H9 (cell line): ENCODE results near the gene PRSS22. TPM values are rescaled to one million over a fixed set of nuclear protein-coding genes. Genes with fewer than 3 reads are reported as not detected.

Source experiments
- DNase-seq: peaks from one replicate; pipeline ENCODE4 v3.0.0-alpha.2; 2017
- H2AFZ ChIP-seq: one replicate; pipeline ENCODE4 v1.6.1; 2013; ENCODE audit warnings: mild to moderate bottlenecking, low read length, control low read depth, moderate library complexity
- H2AK5ac ChIP-seq: 2 replicates; pipeline ENCODE4 v1.6.1; 2013; ENCODE audit warnings: low read length, control low read depth, mixed read lengths; ENCODE audit not compliant: insufficient read length
- H2BK120ac ChIP-seq: one replicate; pipeline ENCODE4 v1.6.1; 2013; ENCODE audit warnings: low read depth, mild to moderate bottlenecking, low read length, control low read depth, inconsistent platforms; ENCODE audit not compliant: poor library complexity, severe bottlenecking
- H2BK12ac ChIP-seq: 2 replicates; pipeline ENCODE4 v1.6.1; 2013; ENCODE audit warnings: low read length, control low read depth, mixed read lengths, low read depth; ENCODE audit not compliant: insufficient read length
- H2BK15ac ChIP-seq: 2 replicates; pipeline ENCODE4 v1.6.1; 2013; ENCODE audit warnings: low read depth, low read length, control low read depth
- H2BK20ac ChIP-seq: one replicate; pipeline ENCODE4 v1.6.1; 2013; ENCODE audit warnings: low read depth, mild to moderate bottlenecking, low read length, control low read depth, inconsistent platforms; ENCODE audit not compliant: poor library complexity, severe bottlenecking
- H2BK5ac ChIP-seq: 2 replicates; pipeline ENCODE4 v1.6.1; 2013; ENCODE audit warnings: low read length, control low read depth, mixed read lengths; ENCODE audit not compliant: insufficient read length
- H3K14ac ChIP-seq: 2 replicates; pipeline ENCODE4 v1.6.1; 2013; ENCODE audit warnings: low read length, control low read depth; ENCODE audit not compliant: insufficient read depth
- H3K18ac ChIP-seq: 2 replicates; pipeline ENCODE4 v1.6.1; 2013; ENCODE audit warnings: low read depth, mild to moderate bottlenecking, mixed read lengths, low read length, control low read depth; ENCODE audit not compliant: insufficient read length
- H3K23ac ChIP-seq: 2 replicates; pipeline ENCODE4 v1.6.1; 2013; ENCODE audit warnings: low read length, control low read depth, mixed read lengths, low read depth; ENCODE audit not compliant: insufficient read length
- H3K23me2 ChIP-seq: 2 replicates; pipeline ENCODE4 v1.6.1; 2013; ENCODE audit warnings: low read depth, mild to moderate bottlenecking, mixed read lengths, low read length, control low read depth; ENCODE audit not compliant: insufficient read length, poor library complexity, severe bottlenecking
- H3K27ac ChIP-seq: 2 replicates; pipeline ENCODE4 v1.5.1; 2013; ENCODE audit warnings: low read length, control low read depth, mixed read lengths, low read depth; ENCODE audit not compliant: insufficient read length
- H3K27me3 ChIP-seq: 2 replicates; pipeline ENCODE4 v1.6.1; 2013; ENCODE audit warnings: low read length, control low read depth, inconsistent platforms; ENCODE audit not compliant: insufficient read depth
- H3K4ac ChIP-seq: 2 replicates; pipeline ENCODE4 v1.6.1; 2013; ENCODE audit warnings: low read depth, mild to moderate bottlenecking, control low read depth, inconsistent platforms, low read length, moderate library complexity
- H3K4me1 ChIP-seq: 2 replicates; pipeline ENCODE4 v1.6.1; 2013; ENCODE audit warnings: low read length, control low read depth, inconsistent platforms; ENCODE audit not compliant: insufficient read depth
- H3K4me2 ChIP-seq: 2 replicates; pipeline ENCODE4 v1.6.1; 2013; ENCODE audit warnings: low read length, control low read depth, mixed read lengths; ENCODE audit not compliant: insufficient read length, insufficient read depth
- H3K56ac ChIP-seq: 2 replicates; pipeline ENCODE4 v1.6.1; 2013; ENCODE audit warnings: low read depth, mild to moderate bottlenecking, mixed read lengths, low read length, control low read depth; ENCODE audit not compliant: insufficient read length
- H3K79me1 ChIP-seq: 2 replicates; pipeline ENCODE4 v1.6.1; 2013; ENCODE audit warnings: low read depth, mild to moderate bottlenecking, moderate library complexity, low read length, control low read depth, inconsistent platforms; ENCODE audit not compliant: insufficient read depth, poor library complexity, severe bottlenecking
- H3K79me2 ChIP-seq: 2 replicates; pipeline ENCODE4 v1.6.1; 2013; ENCODE audit warnings: low read length, control low read depth, inconsistent platforms; ENCODE audit not compliant: insufficient read depth
- H3K9ac ChIP-seq: 2 replicates; pipeline ENCODE4 v1.6.1; 2013; ENCODE audit warnings: low read length, control low read depth, mixed read lengths; ENCODE audit not compliant: insufficient read length; ENCODE audit errors: extremely low read depth
- H3K9me3 ChIP-seq: one replicate; pipeline ENCODE4 v1.6.1; 2013; ENCODE audit warnings: low read depth, low read length, inconsistent platforms; ENCODE audit not compliant: control insufficient read depth
- H3T11ph ChIP-seq: one replicate; pipeline ENCODE4 v1.6.1; 2013; ENCODE audit warnings: mild to moderate bottlenecking, low read length, control low read depth, inconsistent platforms
- H4K20me1 ChIP-seq: one replicate; pipeline ENCODE4 v1.6.1; 2013; ENCODE audit not compliant: control insufficient read depth, insufficient read length, insufficient read depth
- H4K5ac ChIP-seq: 2 replicates; pipeline ENCODE4 v1.6.1; 2013; ENCODE audit warnings: low read depth, mild to moderate bottlenecking, mixed read lengths, low read length, control low read depth; ENCODE audit not compliant: insufficient read length
- H4K8ac ChIP-seq: replicated peaks from 2 replicates; pipeline ENCODE4 v1.6.1; 2013; ENCODE audit warnings: low read length, control low read depth, mixed read lengths, low read depth; ENCODE audit not compliant: insufficient read length
- H4K91ac ChIP-seq: 2 replicates; pipeline ENCODE4 v1.6.1; 2013; ENCODE audit warnings: low read depth, mild to moderate bottlenecking, moderate library complexity, mixed read lengths, low read length, control low read depth; ENCODE audit not compliant: insufficient read length
- H3K27ac Mint-ChIP-seq, 3 experiments: 2 replicates in 2 of 3; 3 replicates in 1 of 3; pipeline ENCODE4 v1.8.0; 2020 to 2021; ENCODE audit warnings: mixed read lengths in 3 of 3, mild to moderate bottlenecking in 1 of 3, moderate library complexity in 1 of 3
- H3K27me3 Mint-ChIP-seq: 2 replicates; pipeline ENCODE4 v1.8.0; 2021; ENCODE audit warnings: low read depth, mild to moderate bottlenecking, moderate library complexity, mixed read lengths
- H3K36me3 Mint-ChIP-seq, 3 experiments: 2 replicates in 2 of 3; 3 replicates in 1 of 3; pipeline ENCODE4 v1.8.0; 2020 to 2021; ENCODE audit warnings: low read depth in 3 of 3, mixed read lengths in 3 of 3; ENCODE audit not compliant: insufficient read depth in 1 of 3
- H3K4me1 Mint-ChIP-seq, 2 experiments: 2 replicates each; pipeline ENCODE4 v1.8.0; 2020; ENCODE audit warnings: mixed read lengths in 2 of 2
- H3K4me3 Mint-ChIP-seq, 2 experiments: 2 replicates in 1 of 2; 3 replicates in 1 of 2; pipeline ENCODE4 v1.8.0; 2020 to 2021; ENCODE audit warnings: mild to moderate bottlenecking in 2 of 2, mixed read lengths in 2 of 2, moderate library complexity in 1 of 2
- H3K9me3 Mint-ChIP-seq, 2 experiments: 2 replicates in 1 of 2; 3 replicates in 1 of 2; pipeline ENCODE4 v1.8.0; 2020; ENCODE audit warnings: mild to moderate bottlenecking in 2 of 2, mixed read lengths in 2 of 2, moderate library complexity in 1 of 2
- CTCF ChIP-seq: fragments of 200-600 bp; sonication (generic); conservative IDR thresholded peaks from 3 replicates; pipeline ENCODE4 v1.8.0; 2021; ENCODE audit warnings: antibody characterized with exemption, mild to moderate bottlenecking
- WGBS: extraction: QIAGEN DNeasy Blood & Tissue Kit; methylation state at CpG from one replicate; pipeline ENCODE4 v1.1.7; 2013; ENCODE audit warnings: missing lambda C conversion rate, low lambda C conversion rate, mixed read lengths; ENCODE audit not compliant: insufficient read length; ENCODE audit errors: extremely low coverage; 5-methylcytosine and 5-hydroxymethylcytosine counted together
- total RNA-seq: library from RNA; stranded (reverse); gene quantifications from 2 replicates; pipeline ENCODE4 v1.2.1, GENCODE V29; 2021

Gene PRSS22
- total RNA-seq, 1 experiment from 2014 or later = 1.9 TPM

DNA sequence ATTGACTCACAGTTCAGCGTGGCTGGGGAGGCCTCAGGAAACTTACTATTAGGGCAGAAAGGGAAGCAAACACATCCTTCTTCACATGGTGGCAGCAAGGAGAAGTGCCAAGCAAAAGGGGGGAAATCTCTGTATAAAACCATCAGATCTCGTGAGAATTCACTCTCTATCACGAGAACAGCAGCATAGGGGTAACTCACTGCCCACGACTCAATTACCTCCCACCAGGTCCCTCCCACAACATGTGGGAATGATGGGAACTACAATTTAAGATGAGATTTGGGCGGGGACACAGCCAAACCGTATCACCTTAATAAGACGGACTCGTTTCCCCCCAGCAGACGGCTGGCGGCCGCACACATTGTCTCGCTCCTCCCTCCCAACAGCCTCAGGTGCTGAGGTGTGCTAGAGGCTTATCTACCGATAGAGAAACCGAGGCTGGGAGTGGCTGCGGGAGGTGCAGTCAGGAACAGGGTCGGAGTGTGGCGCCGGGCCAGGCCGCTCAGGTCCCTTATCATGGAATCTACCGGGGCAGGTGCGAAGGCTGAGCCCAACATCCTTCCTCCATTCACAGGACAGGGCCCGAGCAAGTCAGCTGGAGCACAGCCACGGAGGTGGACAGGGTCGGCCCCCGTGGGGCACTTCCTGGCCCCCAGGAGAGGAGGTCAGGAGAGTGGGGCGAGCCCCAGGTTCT, 32.8 kb downstream of the PRSS22 start:
- no peak overlapping the region; a peak in 1 of 5 replicates for H3K4me3 Mint-ChIP-seq
- H3K27ac ChIP-seq = no peak overlapping the region
- H2AFZ ChIP-seq = no peak overlapping the region
- no peak overlapping the region for H2BK5ac ChIP-seq
- no peaks in the 10 kb centered on the region; a peak in 1 of 7 replicates for H3K36me3 Mint-ChIP-seq
- no peak overlapping the region; the same call in 1 of the 2 replicates for H3K14ac ChIP-seq
- H3T11ph ChIP-seq = no peak overlapping the region
- no peak overlapping the region for H4K8ac ChIP-seq
- H3K9ac ChIP-seq = no peak overlapping the region
- WGBS = no CpG with 5 or more reads among the region's 26 CpGs
- no peak overlapping the region for H3K18ac ChIP-seq
- no peaks in the 10 kb centered on the region for H3K23me2 ChIP-seq
- no peaks in the 10 kb centered on the region for H3K4me1 Mint-ChIP-seq
- TF ChIP-seq CTCF = no peak
- H4K5ac ChIP-seq = no peak overlapping the region
- H3K9me3 Mint-ChIP-seq = no peaks in the 10 kb centered on the region
- DNase-seq = no peak
- H3K27me3 ChIP-seq = no peaks in the 10 kb centered on the region
- no peaks in the 10 kb centered on the region for H3K4me1 ChIP-seq
- no peak overlapping the region for H2BK20ac ChIP-seq
- no peaks in the 10 kb centered on the region for H3K79me1 ChIP-seq
- no peak overlapping the region for H3K4me2 ChIP-seq
- H3K79me2 ChIP-seq = no peaks in the 10 kb centered on the region
- H3K23ac ChIP-seq = no peak overlapping the region
- H4K20me1 ChIP-seq = no peaks in the 10 kb centered on the region
- no peak overlapping the region for H3K56ac ChIP-seq
- no peak overlapping the region for H3K27ac Mint-ChIP-seq
- no peak overlapping the region for H3K4ac ChIP-seq
- H3K27me3 Mint-ChIP-seq = no peaks in the 10 kb centered on the region
- no peaks in the 10 kb centered on the region for H3K9me3 ChIP-seq
- H2BK120ac ChIP-seq = no peak overlapping the region
- no peak overlapping the region for H2BK12ac ChIP-seq
- no peak overlapping the region; the same call in 1 of the 2 replicates for H2BK15ac ChIP-seq
- no peak overlapping the region for H4K91ac ChIP-seq
- H2AK5ac ChIP-seq = no peak overlapping the region
